ENCODE data around the gene SPATA6L.
"Not testable (repeated sequence)": the region's sequence is repeated elsewhere in the genome, so short reads cannot be mapped to it uniquely, and the experiment has no call there.

The SPATA6L gene

GRCh38 chr9:4674783-4675182 is 8.5 kb upstream of the SPATA6L start:
- DNase-seq = no peak

DNA sequence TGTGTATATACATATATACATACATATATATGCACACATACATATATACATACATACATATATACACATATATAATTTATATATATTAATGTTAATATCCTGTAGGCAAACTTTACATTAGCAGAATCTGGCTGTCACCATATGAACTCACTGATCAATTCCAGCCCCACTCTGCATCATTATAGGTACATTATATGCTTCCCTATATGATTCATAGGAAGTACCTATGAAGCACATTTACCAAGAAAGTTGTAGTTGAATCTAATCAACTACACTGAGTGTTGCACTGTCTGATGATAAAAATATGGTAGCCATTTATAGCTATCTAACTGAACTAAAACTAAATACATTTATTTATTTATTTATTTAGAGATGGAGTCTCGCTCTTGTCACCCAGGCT is 5.5 kb upstream of the SPATA6L start:
- DNase-seq = no peak

GRCh38 chr9:4670591-4670990 is 4.3 kb upstream of the SPATA6L start:
- DNase-seq = no peak

DNA sequence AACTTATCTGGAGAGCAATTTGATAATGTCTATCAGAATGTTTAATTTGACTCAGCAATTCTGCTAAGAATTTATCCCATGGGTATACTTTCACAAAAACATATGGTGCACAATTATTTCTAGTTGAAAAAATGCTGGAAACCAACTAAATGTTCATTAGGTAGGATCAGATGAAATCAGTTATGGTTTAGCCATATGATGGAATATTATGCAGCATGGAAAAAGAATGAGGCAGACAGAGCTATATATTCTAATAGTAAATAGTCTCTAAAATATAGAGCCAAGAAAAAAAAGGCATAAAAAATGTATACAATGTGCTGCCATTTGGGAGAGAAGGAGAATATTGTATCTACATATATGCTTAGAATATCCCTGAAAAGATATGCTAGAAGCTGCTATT is 3.6 kb upstream of the SPATA6L start:
- DNase-seq = no peak

DNA sequence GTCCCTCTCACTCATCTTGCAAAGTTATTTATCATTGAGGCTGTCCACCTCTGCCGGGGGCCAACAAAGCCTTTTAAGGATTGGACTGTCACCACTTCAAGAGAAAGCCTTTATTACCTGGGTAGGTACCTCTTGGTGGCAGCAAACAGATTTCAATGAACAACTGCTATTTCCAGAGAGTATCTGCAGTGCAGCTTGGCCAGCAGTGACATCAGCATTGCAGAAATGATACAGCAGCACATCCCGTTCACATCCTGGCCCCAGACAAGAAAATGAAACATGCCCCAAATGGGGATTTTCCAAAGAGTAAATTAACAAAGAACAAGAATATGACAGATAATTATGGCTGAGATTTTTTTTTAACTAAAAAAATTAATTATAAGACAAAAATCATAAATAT is 2.3 kb upstream of the SPATA6L start:
- DNase-seq = no peak

DNA sequence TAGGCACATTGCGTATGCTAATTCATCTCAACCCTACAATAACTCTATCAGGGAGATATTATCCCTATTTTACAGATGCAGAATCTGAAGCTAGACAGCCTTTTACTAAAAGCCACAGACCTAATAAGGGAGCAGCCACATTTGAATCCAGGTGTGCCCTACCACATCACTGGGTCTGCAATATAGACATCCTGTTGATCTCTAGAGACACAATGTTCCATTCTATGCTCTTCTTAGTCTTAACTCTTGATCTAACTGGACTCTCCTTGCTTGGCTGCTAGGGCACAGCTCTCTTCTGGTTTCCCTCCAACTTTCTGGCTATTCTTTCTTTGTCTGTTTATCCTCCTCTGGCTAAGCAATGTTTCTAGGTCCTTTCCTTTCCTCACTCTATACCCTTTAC is 1.4 kb upstream of the SPATA6L start:
- no peak for DNase-seq

DNA sequence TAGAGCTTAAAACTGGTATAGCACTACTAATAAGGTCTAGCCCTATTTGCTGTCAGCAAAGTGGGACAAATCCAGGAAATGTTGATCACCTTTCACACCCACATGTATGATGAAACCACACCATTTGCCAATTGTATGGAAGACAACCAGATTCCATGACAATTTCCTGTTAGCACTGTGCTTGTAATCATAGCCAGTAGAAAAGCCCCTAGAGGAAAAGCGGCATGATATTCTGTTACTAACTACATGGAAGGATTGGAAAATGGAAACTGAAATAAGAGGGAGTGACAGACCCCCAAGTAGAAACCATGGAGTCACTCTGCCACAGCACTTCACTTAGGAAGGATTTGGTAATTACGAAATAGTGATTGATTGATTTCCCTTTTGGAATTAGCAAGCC is 923 bp downstream of the SPATA6L start:
- DNase-seq = no peak

GRCh38 chr9:4663956-4664355 is 2.3 kb downstream of the SPATA6L start:
- no peak for DNase-seq

GRCh38 chr9:4662989-4663792 is 3.1 kb downstream of the SPATA6L start:
- DNase-seq = no peak

DNA sequence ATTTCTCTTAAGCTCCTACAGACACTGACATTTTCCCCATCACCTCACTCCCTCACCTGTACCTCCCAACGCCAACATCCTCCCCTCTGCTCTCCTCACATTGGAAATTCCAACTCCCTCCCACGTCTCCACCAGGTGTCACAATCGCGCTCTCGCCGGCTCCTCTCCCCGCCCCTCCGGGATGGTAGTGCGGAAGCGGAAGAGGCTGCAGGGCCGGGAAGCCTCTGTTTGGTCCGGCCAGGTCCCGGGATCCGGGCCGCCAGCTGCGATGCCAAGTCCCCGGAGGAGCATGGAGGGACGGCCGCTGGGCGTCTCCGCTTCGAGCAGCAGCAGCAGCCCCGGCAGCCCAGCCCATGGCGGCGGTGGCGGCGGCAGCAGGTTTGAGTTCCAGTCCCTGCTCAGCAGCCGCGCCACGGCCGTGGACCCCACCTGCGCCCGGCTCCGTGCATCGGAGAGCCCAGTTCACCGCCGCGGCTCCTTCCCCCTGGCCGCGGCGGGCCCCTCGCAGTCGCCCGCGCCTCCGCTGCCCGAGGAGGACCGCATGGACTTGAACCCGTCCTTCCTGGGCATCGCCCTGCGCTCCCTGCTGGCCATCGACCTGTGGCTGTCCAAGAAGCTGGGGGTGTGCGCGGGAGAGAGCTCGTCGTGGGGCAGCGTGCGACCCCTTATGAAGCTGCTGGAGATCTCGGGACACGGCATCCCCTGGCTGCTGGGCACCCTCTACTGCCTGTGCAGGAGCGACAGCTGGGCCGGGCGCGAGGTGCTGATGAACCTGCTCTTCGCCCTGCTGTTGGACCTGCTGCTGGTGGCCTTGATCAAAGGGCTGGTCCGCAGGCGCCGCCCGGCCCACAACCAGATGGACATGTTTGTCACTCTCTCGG is 3.9 kb downstream of the SPATA6L start, which contains the start of gene PLPP6:
PLPP6 (plus strand) TSS at position 187 of the 881 bp plus-strand sequence; CDS start at position 269, 82 bp downstream.
- peak; percentile 78 to 84 for DNase-seq

DNA sequence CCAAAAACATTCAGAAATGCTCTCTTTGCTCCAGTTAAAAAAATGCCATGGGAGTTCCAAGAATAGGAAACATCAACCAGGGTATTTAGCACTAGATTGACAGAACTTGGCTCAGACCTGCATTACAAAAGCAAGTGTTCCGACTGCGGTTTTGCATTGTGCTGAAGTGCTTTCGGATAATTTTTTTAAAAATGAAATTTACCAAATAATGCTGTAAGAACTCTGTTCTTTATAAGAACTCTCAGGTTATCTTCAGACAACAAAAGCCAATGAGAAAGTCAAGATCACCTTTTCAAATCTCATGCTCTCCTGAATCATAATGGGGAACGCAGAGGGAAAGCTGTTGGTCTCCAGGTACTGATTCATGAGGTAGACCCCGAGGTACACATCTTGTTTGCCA is 4.7 kb downstream of the SPATA6L start:
- DNase-seq = no peak

DNA sequence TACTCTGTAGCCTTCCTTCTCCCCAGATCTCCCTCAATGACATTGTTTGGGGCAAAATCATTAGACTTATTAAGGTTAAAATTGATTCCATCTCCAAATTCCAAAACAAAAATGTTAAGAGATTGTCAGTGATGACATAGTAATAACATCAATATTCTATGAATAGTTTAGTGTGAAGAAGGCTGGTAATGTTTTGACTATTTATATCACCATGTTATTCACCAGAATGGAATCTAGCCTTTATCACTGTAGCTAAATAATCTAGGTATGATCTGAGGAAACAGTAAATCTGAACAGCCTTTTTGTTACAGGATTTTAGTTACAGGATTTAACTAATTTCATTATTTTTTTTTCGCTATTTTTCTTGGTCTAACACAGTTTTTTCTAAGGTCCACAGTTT is 5.1 kb downstream of the SPATA6L start:
- no peak for DNase-seq

GRCh38 chr9:4660665-4661064 is 5.6 kb downstream of the SPATA6L start:
- DNase-seq = not testable (repeated sequence)

GRCh38 chr9:4657426-4658159 is 8.7 kb downstream of the SPATA6L start:
- no peak for DNase-seq

GRCh38 chr9:4656621-4657020 is 9.7 kb downstream of the SPATA6L start:
- no peak for DNase-seq

DNA sequence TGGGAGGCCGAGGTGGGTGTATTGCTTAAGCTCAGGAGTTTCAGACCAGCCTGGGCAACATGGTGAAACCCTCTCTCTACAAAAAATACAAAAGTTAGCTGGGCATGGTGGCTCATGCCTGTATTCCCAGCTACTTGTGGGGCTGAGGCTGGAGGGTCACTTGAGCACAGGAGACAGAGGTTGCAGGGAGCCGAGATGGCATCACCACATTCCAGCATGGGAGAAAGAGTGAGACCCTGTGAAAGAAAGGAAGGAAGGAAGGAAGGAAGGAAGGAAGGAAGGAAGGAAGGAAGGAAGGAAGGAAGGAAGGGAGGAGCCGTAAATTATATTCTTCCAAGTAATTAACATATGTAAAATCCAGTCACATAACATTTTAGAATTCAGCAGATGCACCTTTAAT is 10.1 kb downstream of the SPATA6L start:
- not testable (repeated sequence) for DNase-seq

DNA sequence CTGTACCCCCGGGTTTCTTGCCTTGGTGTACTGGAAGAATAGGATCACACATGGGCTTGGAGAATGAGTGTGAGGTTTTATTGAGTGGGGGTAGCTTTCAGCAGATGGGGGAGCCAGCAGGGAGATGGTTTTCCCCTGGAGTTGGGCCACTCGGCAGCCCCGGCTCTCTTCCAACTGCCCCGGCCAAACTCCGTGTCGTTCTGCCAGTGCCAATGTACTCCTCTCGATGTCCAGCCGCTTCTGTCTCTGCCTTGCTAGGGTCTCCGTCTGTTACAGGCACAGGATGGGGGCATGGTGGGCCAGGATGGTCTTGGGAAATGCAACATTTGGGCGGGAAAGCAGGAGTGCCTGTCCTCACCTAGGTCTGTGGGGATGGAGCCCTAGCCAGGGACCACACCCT is 11.7 kb downstream of the SPATA6L start:
- DNase-seq = no peak

GRCh38 chr9:4654084-4654483 is 12.2 kb downstream of the SPATA6L start:
- no peak for DNase-seq

- no peak for DNase-seq
These were observed 23.9 kb downstream of the SPATA6L start for GRCh38 chr9:4642351-4642750.

DNA sequence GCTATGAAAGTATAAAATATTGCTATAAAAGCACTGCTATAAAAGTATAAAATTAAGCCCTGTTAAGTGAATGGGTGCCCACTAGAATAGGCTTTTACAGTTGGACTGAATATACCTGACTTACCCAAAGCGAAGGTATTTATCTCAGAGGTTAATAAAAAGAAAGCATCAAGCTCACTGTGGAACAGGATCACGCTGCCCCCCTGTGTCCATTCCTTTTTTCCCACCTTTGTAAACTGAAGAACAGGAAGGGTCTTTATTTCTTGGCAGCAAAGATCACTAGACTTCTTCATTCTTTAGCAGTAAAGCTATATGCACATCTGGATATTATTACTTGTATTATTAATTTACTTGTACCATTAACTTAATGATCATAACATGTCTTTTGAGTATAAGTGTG is 26.3 kb downstream of the SPATA6L start:
- peak; percentile 39 to 46 for DNase-seq

GRCh38 chr9:4639420-4639819 is 26.9 kb downstream of the SPATA6L start:
- no peak for DNase-seq

DNA sequence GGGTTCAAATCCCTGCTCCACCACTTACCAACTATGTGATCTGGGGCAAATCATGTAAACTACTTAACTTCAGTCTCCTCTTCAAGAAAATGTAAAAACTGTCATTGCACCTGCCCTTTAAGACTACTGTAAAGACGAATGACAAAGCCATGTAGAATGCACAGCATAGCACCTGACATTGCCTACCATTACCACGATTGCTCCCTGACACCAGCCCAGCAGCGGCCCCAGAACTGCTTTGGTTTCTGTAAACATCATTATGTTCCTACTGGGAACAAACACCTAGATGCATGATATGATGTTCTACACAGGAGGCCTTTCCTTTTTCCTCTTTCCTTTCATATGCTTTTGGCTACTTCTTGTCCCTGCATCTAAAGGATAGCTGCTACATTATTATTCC is 27.3 kb downstream of the SPATA6L start:
- no peak for DNase-seq

DNA sequence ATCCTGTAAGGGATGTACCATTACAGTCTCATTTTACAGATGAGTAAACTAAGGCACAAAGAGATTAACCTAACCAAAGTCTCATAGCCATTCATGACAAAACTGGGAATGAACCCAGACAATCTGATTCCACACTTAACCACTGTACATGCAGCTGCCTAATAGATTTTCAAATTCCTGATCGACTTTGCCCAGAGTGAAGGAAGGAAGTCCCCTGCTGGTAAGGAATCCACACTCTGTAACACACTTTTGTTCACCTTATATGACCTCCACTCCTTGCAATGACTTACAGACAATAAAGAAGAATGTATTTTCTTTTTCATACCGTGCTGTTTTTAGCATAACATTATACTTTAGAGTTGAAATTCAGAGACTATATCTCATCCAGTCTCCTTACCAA is 35.4 kb downstream of the SPATA6L start:
- DNase-seq = no peak
